Common myeloid progenitor, CD34-positive (primary cell): Measurements from ENCODE around the gene SYCP2.
"Not testable (repeated sequence)": the region's sequence is repeated elsewhere in the genome, so short reads cannot be mapped to it uniquely, and the experiment has no call there.

Source experiments
- CTCF ChIA-PET: fragments of 350-600 bp; sonication (Branson Sonifier 250); formaldehyde crosslinking; loops from one replicate; lab custom pipeline; 2021; ENCODE audit warnings: antibody characterized with exemption; lab: Charles Lee
- POLR2A ChIA-PET: fragments of 350-600 bp; sonication (Branson Sonifier 250); formaldehyde crosslinking; loops from one replicate; lab custom pipeline; 2021; ENCODE audit warnings: antibody characterized with exemption; lab: Charles Lee
- DNase-seq, 3 donors: peaks; one replicate each; pipeline versions ENCODE4 v3.0.0 to v3.0.0-alpha.2; 2013
- H3K27ac ChIP-seq, 2 experiments: 1 replicate in 1 of 2; 2 replicates in 1 of 2; pipeline ENCODE4 v1.7.0; 2013; ENCODE audit warnings: inconsistent platforms in 2 of 2, low read length in 2 of 2, mild to moderate bottlenecking in 2 of 2, low read depth in 1 of 2, moderate library complexity in 1 of 2; ENCODE audit not compliant: severe bottlenecking in 2 of 2, insufficient read depth in 1 of 2, poor library complexity in 1 of 2
- H3K27me3 ChIP-seq, 5 experiments: replicated peaks in 2 of 5; 1 replicate in 3 of 5; 2 replicates in 2 of 5; pipeline versions ENCODE4 v1.6.1 to v1.7.0; 2013; ENCODE audit warnings: low read length in 4 of 5, mild to moderate bottlenecking in 2 of 5, moderate library complexity in 2 of 5, inconsistent platforms in 1 of 5; ENCODE audit not compliant: insufficient read depth in 5 of 5, control insufficient read depth in 4 of 5
- H3K36me3 ChIP-seq, 4 experiments: 1 replicate in 2 of 4; 2 replicates in 2 of 4; pipeline versions ENCODE4 v1.6.1 to v1.7.0; 2013; ENCODE audit warnings: low read length in 3 of 4, control low read depth in 1 of 4, mild to moderate bottlenecking in 1 of 4; ENCODE audit not compliant: control insufficient read depth in 4 of 4, insufficient read depth in 4 of 4
- H3K4me1 ChIP-seq, 4 experiments: 1 replicate in 3 of 4; 2 replicates in 1 of 4; pipeline versions ENCODE4 v1.6.1 to v1.7.1; 2013; ENCODE audit warnings: low read length in 3 of 4, mild to moderate bottlenecking in 3 of 4, control low read depth in 1 of 4, inconsistent platforms in 1 of 4, moderate library complexity in 1 of 4; ENCODE audit not compliant: control insufficient read depth in 4 of 4, insufficient read depth in 4 of 4; ENCODE audit errors: control extremely low read depth in 1 of 4
- H3K4me3 ChIP-seq, 7 experiments: 1 replicate in 4 of 7; 2 replicates in 3 of 7; pipeline versions ENCODE4 v1.5.1 to v1.7.0; 2013; ENCODE audit warnings: mild to moderate bottlenecking in 7 of 7, low read length in 6 of 7, moderate library complexity in 6 of 7, inconsistent platforms in 2 of 7, low read depth in 2 of 7, control low read depth in 1 of 7; ENCODE audit not compliant: insufficient read depth in 4 of 7, control insufficient read depth in 1 of 7; ENCODE audit errors: extremely low read depth in 1 of 7
- H3K9me3 ChIP-seq, 5 experiments: 1 replicate in 4 of 5; 2 replicates in 1 of 5; pipeline versions ENCODE4 v1.6.1 to v1.7.1; 2013; ENCODE audit warnings: low read length in 4 of 5, mild to moderate bottlenecking in 2 of 5, inconsistent platforms in 1 of 5, low read depth in 1 of 5, moderate library complexity in 1 of 5; ENCODE audit not compliant: control insufficient read depth in 4 of 5, insufficient read depth in 2 of 5; ENCODE audit errors: control extremely low read depth in 1 of 5
- WGBS: methylation state at CpG from one replicate; pipeline ENCODE4 v1.1.5; 2013; ENCODE audit not compliant: insufficient coverage; 5-methylcytosine and 5-hydroxymethylcytosine counted together

SYCP2 gene

DNA sequence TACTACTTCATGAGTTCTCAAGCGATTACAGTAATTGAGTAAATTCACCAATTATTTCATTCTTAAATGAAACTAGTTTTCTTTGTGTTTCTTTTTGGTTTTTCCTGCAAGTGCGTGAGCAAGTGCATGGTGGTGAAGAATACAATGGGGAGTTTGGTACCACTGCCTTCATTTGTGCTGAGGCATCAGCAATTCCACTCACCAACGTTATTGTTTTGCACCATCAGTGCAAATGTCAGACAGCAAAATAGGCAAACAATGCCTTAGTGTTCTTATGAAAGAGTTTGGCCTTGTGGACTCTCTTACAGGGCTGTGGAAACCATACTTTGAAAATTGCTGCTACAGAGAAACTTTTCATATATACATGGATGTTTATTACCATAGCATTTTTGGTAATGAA is 33.0 kb upstream of the SYCP2 start:
- H3K9me3 ChIP-seq = no peaks in the 10 kb centered on the region
- ChIA-PET POLR2A (no interaction called here), CTCF (interaction anchor here (1.0 kb wide), 1 partner anchor 90 kb away, joined by 3 read pairs; no protein-coding TSS in a partner anchor)
- WGBS = 100% methylated on average over 2 of the region's 3 CpGs
- H3K4me1 ChIP-seq = peaks cover 0 to 4% (median 0%) of the 10 kb centered on the region in 4 experiments
- no peak overlapping the region for H3K4me3 ChIP-seq
- no peaks in the 10 kb centered on the region for H3K36me3 ChIP-seq
- H3K27me3 ChIP-seq = no peaks in the 10 kb centered on the region
- no peak overlapping the region for H3K27ac ChIP-seq
- no peak for DNase-seq

DNA sequence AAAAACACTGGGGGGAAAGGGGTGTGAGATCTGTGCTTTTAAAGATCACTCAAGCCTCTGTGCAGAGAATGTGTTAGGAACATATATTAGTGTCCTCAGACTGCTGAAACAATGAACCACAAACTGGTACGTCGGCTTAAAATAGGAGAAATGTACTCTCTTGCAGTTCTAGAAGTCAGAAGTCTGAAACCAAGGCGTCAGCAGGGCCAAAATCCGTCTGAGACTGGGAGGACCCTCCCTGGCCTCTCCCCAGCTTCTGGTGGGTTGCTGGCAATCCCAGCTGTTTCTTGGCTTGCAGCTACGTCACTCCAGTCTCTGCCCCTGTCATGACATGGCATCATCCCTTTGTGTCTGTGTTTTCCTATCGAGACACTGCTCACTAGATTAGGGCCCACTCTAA is 28.7 kb upstream of the SYCP2 start:
- Histone ChIP-seq H3K9me3 (no peaks in the 10 kb centered on the region), H3K36me3 (no peaks in the 10 kb centered on the region), H3K4me3 (no peak overlapping the region), H3K4me1 (peaks cover 0 to 8% (median 0%) of the 10 kb centered on the region in 4 experiments), H3K27ac (no peak overlapping the region), H3K27me3 (no peaks in the 10 kb centered on the region)
- WGBS = 92% methylated on average over 6 of the region's 6 CpGs
- DNase-seq = no peak
- POLR2A ChIA-PET = no interaction called here
- CTCF ChIA-PET = no interaction called here

DNA sequence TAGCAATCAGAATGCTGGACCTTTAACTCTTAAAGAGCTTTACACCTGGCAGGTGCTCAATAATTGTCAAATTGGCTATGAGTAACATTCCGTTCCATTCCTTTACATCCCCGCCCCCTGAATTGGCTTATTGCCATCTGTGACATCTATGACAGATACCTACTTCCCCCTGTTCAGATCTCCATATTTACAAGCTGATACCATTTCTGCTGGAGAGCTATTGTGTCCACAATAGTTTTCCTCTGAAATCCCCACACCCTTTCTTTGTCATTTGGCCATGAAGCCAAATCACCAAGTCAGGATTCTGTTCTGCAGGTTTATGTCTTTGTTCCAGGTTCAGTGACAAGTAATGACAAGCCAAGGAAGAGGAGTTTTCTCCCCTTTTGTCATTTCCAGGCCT is 28.0 kb upstream of the SYCP2 start:
- WGBS = 95% methylated on average over 2 of the region's 2 CpGs
- Histone ChIP-seq H3K27me3 (no peaks in the 10 kb centered on the region), H3K9me3 (no peaks in the 10 kb centered on the region), H3K4me3 (no peak overlapping the region), H3K27ac (no peak overlapping the region), H3K36me3 (no peaks in the 10 kb centered on the region), H3K4me1 (peaks cover 0 to 8% (median 0%) of the 10 kb centered on the region in 4 experiments)
- no peak for DNase-seq
- POLR2A ChIA-PET = no interaction called here
- CTCF ChIA-PET = interaction anchor here (1.0 kb wide), 1 partner anchor 12 kb away, joined by 3 read pairs; no protein-coding TSS in a partner anchor

DNA sequence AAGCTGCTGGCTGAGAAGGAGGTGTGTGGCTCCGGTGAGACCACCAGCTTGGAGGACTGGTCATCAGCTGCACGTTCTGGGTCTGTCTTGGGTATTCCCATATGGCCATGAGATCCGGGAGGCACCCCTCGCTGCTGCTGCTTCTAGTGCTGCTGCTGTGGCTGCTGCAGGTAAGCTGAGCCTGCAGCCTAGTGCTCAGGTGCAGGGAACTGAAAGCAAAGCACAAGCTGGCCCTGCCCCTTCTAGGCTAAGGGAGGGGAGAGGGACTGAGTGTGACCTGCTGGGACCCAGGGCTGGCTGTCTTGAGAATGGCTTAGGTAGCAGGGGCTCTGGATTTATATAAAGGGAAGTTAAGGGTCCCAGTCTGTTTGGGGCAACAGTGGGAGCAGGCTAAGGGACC is 25.2 kb upstream of the SYCP2 start:
- WGBS = 100% methylated on average over 4 of the region's 4 CpGs
- H3K27ac ChIP-seq = no peak overlapping the region
- no peak for DNase-seq
- no peaks in the 10 kb centered on the region for H3K9me3 ChIP-seq
- ChIA-PET POLR2A (no interaction called here), CTCF (interaction anchor here (1.1 to 1.3 kb wide), 2 partner anchors 10 to 35 kb away, joined by 3 to 4 read pairs; no protein-coding TSS in a partner anchor)
- no peaks in the 10 kb centered on the region for H3K27me3 ChIP-seq
- H3K4me3 ChIP-seq = no peak overlapping the region
- H3K4me1 ChIP-seq = peaks cover 0 to 8% (median 0%) of the 10 kb centered on the region in 4 experiments
- H3K36me3 ChIP-seq = no peaks in the 10 kb centered on the region

DNA sequence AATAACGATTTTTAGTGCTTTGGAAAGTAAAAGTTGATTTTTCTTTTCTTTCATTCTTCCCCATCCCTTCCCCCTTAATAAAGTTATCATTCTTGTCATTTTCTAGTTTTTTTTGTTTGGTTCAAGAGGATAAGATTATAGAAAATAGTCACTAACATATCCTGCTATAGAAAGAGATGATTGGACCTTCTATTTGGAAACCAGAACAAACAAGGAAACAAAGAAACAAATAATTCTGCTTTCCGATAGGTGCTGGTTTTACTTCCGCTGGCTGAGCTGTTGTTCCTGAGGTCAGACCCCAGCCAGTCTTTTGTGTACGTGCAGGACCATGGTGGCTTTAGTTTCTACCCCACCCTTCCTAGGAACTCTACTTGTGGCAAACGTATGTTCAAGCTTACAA is 24.7 kb upstream of the SYCP2 start, which contains the start of gene CDH26:
TSS of gene CDH26 (plus strand) at position 301 of the 400 bp plus-strand sequence. CDS start 304 bp downstream, outside the sequence.
- Histone ChIP-seq H3K4me1 (peaks cover 0 to 8% (median 0%) of the 10 kb centered on the region in 4 experiments), H3K27me3 (no peaks in the 10 kb centered on the region), H3K27ac (no peak within 1 kb of the TSS), H3K36me3 (no peaks in the 10 kb centered on the region), H3K9me3 (no peaks in the 10 kb centered on the region), H3K4me3 (no peak within 1 kb of the TSS)
- WGBS = 100% methylated on average over 3 of the region's 5 CpGs
- ChIA-PET POLR2A (no interaction called here), CTCF (interaction anchor here (1.1 to 1.3 kb wide), 2 partner anchors 10 to 35 kb away, joined by 3 to 4 read pairs; no protein-coding TSS in a partner anchor)
- DNase-seq = no peak

DNA sequence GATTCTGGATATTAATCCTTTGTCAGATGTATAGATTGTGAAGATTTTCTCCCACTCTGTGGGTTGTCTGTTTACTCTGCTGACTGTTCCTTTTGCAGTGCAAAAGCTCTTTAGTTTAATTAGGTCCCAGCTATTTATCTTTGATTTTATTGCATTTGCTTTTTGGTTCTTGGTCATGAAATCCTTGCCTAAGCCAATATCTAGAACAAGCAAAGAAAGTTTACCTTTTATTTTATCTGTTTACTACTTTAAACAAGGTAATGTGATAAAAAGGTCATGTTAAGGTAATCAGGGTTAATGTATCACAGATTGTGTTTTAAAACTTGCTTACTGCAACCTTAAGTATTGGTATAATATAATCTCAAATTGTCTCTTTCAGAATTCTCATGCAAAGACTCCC is 24.1 kb upstream of the SYCP2 start:
- CTCF ChIA-PET = interaction anchor here (1.3 kb wide), 1 partner anchor 36 kb away, joined by 3 read pairs; no protein-coding TSS in a partner anchor
- H3K27me3 ChIP-seq, H3K4me1 ChIP-seq, H3K9me3 ChIP-seq, DNase-seq, POLR2A ChIA-PET, H3K27ac ChIP-seq, H3K36me3 ChIP-seq, H3K4me3 ChIP-seq: not testable (repeated sequence)

DNA sequence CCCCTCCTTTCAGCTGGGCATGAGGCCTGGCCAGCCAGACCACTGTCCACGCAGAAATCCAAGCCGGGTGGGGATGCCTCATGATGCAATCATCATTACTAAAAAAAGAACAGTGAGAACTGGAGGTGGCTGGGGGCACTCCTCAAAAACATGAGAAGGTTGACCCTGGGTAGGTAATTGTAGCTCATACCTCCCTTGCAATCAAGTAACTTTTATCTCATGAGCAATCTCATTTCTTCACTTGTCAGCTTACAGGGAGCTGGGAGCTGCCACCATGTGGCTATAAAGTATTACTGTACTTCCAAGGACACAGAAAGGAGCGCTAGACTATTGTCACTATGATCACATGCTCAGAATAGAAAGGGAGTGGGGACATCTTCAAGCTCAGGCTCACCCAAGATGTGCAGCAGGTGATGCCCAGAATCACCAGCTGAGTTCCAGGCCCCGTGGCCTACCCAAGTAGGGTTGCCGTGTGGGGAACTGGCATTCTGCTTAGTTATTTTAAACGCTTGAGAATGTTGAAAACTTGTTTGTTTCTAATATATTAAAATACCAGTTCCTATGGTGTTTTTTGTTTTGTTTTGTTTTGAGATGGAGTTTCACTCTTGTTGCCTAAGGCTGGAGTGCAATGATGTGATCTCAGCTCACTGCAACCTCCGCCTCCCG is 21.8 kb upstream of the SYCP2 start:
- ChIA-PET POLR2A (no interaction called here), CTCF (interaction anchor here (1.0 to 3.1 kb wide), 7 partner anchors 9 to 101 kb away, joined by 3 to 17 read pairs (median 6); partner anchors contain the start of genes FAM217B and PPP1R3D)
- no peaks in the 10 kb centered on the region for H3K27me3 ChIP-seq
- no peaks in the 10 kb centered on the region for H3K4me1 ChIP-seq
- peak in 2 of 3 donors; percentile 58 to 66 for DNase-seq
- no peak overlapping the region for H3K27ac ChIP-seq
- no peaks in the 10 kb centered on the region for H3K9me3 ChIP-seq
- 33% methylated on average over 1 of the region's 8 CpGs for WGBS
- no peaks in the 10 kb centered on the region for H3K36me3 ChIP-seq
- H3K4me3 ChIP-seq = no peak overlapping the region
